HG03280 (cell line): ENCODE results near the gene TUBA1B.
"Not testable (repeated sequence)": the region's sequence is repeated elsewhere in the genome, so short reads cannot be mapped to it uniquely, and the experiment has no call there.

Experiments used
- ATAC-seq: cut with Tn5 transposase; IDR thresholded peaks from one replicate; pipeline ENCODE4 v1.9.1; 2021; ENCODE audit warnings: mild to moderate bottlenecking, moderate library complexity; ENCODE audit not compliant: unreplicated experiment

The TUBA1B gene

DNA sequence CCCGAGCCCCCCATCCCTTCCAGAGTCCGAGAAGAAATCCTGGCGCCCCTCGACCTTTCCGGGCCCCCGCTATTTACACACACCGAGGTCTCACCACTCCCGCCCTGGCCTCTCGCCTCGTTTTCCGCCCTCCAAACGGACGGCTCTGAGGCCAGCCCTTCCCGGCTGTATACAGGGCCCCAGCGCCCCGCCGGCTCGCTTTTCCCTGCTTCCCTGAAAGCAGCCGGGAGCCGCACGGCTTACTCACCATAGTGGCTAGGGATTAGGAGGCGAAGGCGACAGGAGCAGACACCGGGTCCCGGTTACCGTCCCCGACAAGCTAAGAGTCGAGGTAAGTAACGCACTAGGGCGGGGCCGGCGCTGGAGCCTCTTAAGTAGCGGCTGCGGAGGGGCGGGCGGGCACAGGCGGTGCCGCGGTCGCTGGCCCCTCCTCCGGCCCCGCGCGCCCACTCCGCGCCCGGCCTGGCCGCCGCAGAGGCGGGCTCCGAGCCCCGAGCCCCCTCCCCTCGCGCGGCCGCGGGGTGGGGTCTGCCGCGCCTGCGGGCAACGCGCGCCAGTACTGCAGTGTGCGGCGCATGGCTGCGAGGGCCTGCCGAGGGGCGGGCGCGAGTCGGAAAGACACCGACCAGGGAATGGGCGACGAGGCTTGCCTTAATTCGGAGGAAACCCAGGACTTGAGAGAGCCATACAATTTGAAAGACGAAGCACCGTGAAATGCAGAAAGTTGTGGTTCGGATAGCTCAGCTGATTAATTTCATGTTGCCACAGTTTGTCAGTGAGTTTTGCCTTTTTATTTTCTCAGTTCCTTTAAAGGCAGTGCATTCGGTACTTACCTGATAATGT is at the start of gene TUBA1B:
Gene TUBA1B, minus strand, starts transcription at position 345 of the 843 bp plus-strand sequence. Its CDS starts 95 bp downstream, at position 250.
- peak; percentile 72 for ATAC-seq

DNA sequence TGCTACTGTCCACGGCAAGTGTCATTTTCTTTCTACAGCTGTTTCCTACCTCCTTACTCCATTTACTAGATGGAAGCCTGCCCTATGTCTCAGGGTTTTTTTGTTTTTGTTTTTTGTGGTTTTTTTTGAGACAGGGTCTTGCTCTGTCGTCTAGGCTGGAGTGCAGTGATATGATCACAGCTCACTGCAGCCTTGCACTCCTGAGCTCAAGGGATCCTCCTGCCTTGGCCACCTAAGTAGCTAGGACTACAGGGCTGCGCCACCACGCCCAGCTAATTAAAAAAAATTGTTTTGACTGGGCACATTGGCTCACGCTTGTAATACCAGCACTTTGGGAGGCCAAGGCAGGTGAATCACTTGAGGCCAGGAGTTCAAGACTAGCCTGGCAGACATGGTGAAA is 43.0 kb upstream of the TUBA1B start:
- ATAC-seq, result no peak

GRCh38 chr12:49170924-49171323 is 39.7 kb upstream of the TUBA1B start:
- no peak for ATAC-seq

- no peak for ATAC-seq
Measured at GRCh38 chr12:49165114-49165513, 33.9 kb upstream of the TUBA1B start.

GRCh38 chr12:49161901-49162300 is 30.7 kb upstream of the TUBA1B start:
- ATAC-seq, result not testable (repeated sequence)

GRCh38 chr12:49161092-49161795 is 30.0 kb upstream of the TUBA1B start:
- ATAC-seq, result no peak

GRCh38 chr12:49160399-49160798 is 29.2 kb upstream of the TUBA1B start:
- ATAC-seq, result no peak

GRCh38 chr12:49154221-49154620 is 23.0 kb upstream of the TUBA1B start:
- ATAC-seq, result no peak

DNA sequence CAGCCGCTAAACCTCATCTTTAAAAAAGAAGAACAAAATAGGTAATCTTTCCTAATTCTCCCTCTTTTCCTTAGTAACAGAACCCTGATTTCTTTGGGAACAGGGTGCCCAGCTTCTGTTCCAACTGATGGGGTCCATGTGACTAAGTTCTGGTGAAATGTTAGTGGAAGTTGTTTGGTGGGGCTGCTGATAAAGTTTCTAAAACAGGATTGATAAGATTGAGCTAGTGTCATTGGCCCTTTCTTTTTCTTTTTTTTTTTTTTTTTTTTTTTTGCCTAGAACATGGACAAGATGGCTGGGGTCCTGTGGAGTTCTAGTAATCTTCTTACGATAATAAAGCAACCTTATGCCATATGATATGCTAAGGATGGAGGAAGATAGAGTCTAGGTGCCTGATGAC is 16.2 kb upstream of the TUBA1B start:
- ATAC-seq, result no peak

DNA sequence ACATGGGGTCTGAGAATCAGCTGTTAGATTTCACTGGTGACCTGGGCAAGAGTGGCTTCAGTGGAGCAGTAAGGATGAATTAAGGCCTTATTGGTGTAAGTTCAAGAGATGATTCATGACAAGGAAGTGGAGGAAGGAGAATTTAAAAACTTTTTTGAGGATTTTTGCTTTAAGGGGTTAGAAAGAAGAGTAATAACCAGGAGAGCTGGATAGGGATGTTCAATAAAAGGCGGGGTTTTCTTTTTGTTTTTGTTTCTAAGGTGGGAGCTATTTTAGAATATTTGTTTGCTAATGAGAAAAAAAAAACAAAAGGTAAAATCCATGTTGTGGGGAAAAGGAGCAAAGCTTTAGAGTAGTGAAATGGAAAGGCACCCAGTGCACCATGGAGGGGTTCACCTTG is 15.2 kb upstream of the TUBA1B start:
- ATAC-seq, result no peak

DNA sequence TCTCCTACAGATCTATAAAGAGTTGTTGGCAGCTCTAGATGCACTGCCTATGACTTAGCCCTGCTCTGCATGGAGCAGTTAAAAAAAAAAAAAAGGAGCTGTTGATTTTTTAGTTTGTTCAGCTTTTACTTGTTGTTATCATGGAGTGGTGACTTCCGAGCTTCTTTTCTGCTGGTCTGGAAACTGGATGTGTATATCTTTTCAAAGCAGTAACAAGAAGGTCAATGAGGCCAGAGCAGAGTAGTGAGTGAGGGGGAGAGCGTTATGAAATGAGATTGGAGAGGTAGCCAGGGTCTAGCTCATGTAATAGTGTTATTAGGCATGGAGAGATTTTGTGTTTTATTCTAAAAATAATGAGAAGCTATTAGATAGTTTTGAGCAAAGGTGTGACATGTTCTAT is 13.2 kb upstream of the TUBA1B start:
- ATAC-seq, result no peak

DNA sequence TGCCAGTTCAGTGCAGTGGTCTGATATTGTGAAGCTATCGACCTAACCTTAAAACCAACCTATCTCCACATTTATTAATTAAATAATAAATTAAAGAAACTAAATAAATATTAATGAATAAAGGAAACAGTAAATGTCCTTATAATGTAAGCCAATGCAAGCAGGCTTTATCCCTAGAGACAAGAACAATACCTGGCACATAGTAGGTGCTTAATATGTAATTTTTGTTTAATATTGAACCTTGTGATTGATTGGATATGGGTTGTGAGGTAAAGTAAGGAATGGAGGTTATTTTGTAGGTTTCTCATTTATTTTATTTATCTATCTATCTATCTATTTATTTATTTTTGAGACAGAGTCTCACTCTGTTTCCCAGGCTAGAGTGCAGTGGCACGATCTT is 7.8 kb upstream of the TUBA1B start:
- ATAC-seq, result no peak

DNA sequence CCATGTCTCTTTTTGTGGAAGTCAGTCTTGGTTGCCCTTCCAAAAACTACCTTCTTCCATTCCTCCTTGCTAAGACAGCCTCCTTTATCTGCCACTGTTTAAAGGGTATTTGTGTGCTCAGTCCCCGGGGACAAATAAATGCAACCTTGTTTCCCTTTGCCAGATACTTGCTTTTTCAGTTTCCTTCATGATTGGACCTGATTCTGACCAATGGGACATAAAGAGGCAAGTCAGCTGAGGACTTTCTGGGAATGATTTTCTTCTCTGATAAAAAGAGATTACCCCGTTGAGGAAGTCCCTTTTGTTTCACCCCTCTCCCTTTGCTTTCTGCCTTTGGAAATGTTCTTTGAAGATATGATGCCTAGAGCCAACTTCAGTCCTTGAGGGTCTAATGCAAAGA is 7.4 kb upstream of the TUBA1B start:
- ATAC-seq, result no peak

- no peak for ATAC-seq
Measured at GRCh38 chr12:49137476-49137875, 6.3 kb upstream of the TUBA1B start.

- not testable (repeated sequence) for ATAC-seq
Measured at GRCh38 chr12:49136997-49137396, 5.8 kb upstream of the TUBA1B start.

- ATAC-seq, result no peak
Measured at GRCh38 chr12:49133590-49133989, 2.4 kb upstream of the TUBA1B start.

DNA sequence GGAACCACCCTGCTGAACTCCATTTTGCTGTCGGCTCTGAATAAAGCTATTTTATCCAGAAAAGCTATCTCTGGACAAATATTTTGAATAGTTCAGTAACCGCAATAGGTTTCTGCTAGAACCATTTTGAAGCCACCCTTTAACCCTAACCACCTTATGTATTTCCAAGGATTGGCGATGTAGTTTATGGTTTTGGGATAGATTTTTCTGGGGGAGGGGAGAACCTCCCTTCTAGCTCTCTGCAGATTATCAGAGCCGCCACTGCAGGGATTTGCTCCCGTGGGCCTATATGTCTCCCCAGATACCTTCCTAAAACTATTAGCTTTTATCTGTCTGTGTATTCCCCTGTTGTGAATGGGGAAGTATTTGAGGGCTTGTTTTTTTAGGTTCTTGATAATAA is 1.8 kb upstream of the TUBA1B start:
- no peak for ATAC-seq

DNA sequence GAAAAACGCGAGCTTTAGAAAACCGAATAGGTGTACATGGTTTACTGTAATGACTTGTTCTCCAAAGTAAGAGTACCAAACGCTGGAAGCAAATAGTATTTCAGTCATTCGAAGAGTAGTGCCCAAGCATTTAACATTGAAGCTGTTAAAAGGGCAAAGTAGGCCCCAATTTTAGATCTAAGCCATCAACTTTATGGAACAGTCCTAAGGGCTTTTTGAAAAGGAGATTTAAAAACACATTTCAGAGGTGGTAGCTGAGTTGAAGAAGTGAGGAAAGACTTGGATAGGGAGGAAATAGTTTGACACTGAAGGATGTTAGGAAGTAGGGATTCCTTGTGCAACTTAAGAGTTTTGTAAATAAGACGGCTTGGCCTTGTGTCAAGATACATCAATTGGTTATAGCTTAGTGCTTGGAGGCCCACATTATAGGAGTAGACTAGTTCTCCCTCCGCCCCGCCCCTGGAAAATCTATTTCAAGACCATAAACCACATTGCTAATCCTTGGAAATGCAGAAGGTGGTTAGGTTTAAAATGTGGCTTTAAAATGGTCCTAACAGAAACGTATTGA is 783 bp upstream of the TUBA1B start:
- no peak for ATAC-seq

DNA sequence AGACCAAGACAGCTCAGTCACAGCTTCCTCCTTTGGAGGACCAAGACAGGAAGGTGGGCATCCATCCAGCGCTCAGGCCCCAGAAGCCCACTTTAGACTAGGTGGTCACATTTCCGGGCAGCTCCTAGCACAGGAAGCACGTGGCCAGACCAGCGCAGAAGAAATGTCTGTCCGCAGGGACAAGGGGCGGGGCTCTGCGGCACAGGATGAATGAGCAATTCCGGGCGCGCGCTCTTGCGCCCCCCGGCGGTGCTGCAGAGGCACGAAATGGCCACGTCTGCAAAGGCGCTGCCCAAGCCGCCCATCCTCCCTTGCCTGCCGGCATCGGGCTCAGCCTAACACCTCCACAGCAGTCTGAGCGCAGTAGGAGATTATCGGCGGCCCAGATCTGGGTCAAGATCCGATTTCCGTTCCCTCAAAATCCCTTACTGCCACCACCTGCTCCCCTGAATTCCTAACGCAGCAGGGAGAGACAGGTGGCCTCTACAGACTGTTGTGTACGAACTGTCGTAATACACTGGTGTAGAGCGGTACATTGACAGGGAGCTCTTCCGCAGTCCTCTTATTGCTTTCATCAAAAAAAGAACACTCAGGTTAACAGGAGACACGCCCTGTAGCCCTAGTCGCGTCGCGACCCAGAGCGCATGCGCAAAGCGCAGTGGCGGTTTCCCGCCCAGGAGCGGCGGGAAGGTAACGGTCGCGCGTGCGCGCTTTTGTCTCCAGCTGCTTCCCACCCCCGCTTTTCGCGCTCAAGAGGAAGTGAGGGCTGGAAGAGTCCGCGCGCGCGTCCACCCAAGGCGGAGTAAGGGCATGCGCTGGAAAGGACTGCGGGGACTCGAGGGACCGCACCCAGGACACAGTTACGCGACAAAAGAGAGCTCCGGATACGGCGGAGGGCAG is 794 bp downstream of the TUBA1B start:
- ATAC-seq, result peak; percentile 53

DNA sequence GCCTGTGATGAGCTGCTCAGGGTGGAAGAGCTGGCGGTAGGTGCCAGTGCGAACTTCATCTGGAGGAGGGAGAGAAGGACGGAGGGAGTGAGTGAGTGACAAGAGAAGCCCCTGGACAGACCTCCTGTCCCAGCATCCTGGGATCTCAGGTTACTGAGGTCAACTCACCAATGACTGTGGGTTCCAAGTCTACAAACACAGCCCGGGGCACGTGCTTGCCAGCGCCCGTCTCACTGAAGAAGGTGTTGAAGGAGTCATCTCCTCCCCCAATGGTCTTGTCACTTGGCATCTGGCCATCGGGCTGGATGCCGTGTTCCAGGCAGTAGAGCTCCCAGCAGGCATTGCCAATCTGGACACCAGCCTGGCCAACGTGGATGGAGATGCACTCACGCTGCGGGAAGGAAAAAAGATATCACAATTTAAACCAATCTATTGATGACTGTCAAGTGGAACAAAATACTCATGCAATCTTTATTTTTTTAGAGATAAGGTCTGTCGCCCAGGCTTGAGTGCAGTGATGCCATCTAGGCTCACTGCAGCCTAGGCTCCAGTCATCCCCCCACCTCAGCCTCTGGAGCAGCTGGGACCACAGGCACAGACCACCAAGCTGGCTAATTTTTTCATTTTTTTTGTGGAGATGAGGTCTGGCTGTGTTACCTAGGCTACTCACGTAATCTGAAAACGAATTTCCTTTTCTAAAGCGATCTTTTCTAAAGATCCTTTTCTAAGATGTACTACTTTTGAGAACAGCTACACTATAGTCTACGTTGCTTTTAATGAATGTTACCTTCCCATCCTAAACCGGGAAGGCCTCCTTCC is 1.7 kb downstream of the TUBA1B start:
- no peak for ATAC-seq
